ENCODE data around the gene FAM217B.

The FAM217B gene

DNA sequence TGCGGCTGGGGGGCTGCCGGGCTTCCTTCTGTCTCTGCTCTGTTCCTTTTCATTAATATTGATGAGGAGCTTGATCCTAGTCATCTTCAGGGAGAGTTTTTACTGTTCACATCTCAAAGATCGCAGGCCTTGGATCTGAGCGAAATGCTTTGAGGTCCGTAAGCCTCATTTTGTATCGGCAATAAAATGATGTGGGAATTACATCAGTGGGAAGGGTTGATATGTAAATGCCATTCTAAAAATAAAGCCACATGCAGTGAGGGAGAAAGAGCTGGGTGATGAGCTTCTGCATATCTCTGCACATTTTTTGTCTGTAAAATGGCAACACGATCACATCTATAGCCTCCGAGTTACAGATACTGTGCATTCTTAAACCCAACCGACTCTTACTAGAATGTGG, 42.9 kb downstream of the FAM217B start:
- no peak for ATAC-seq

GRCh38 chr20:59984541-59984940, 44.4 kb downstream of the FAM217B start:
- no peak for ATAC-seq

GRCh38 chr20:59985164-59985563, 45.0 kb downstream of the FAM217B start:
- ATAC-seq, result no peak

DNA sequence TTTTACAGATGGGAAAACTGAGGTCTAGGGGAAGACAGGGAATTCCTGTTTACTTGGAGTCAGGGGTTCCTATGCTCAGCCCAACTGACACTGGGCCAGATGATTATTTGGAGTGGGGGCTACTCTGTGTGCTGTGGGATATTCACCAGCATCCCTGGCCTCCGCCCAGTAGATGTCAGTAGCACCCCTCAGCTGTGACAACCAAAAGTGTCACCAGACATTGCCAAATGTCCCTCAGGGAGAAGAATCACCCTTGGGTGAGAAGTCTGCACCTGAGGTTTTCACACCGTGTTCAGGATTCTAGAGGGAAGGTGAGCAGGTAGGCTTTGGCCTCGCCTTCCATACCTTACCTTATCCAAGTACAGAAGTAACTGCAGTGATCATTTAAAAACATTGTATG, 45.7 kb downstream of the FAM217B start:
- ATAC-seq, result no peak

GRCh38 chr20:59987135-59987534, 46.9 kb downstream of the FAM217B start:
- ATAC-seq, result no peak

- no peak for ATAC-seq
Observed at GRCh38 chr20:59988141-59988540, 48.0 kb downstream of the FAM217B start.

GRCh38 chr20:59992526-59993084, 52.4 kb downstream of the FAM217B start:
- ATAC-seq, result no peak

- ATAC-seq, result no peak
Observed at GRCh38 chr20:59993736-59994430, 53.7 kb downstream of the FAM217B start.

GRCh38 chr20:59994697-59995122, 54.5 kb downstream of the FAM217B start:
- no peak for ATAC-seq

- ATAC-seq, result no peak
Observed at GRCh38 chr20:59996108-59996507, 55.9 kb downstream of the FAM217B start.

- no peak for ATAC-seq
Observed at GRCh38 chr20:59997896-59998295, 57.7 kb downstream of the FAM217B start.
